Measurements from ENCODE around the gene GYS1.

Gene GYS1

DNA sequence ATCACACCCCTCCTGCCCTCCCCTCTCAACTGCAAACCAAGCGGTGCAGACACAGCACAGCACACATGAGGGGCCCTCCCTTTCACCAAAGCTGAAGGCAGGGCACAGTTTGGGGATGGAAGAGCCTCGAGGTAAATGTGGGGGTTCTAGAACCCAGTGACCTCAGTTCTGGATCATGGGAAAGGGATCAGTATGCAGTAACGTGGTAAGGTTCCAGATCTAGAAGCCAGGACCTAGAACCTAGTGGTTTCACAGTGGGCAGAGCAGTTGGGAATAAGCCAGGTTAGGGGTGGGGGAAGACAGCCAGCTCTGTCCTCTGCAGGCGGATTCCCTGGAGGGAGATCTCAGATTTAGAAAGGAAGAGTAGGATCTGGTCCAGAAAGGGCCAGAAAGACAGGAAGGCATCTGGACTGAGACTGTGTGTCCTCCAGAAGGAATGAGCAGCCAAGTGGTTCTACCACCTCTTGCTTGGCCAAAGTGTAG, 24.9 kb downstream of the GYS1 start:
- no peak for TF ChIP-seq CTCF (IDR thresholded peaks at IDR 0.05; ENCODE audit: low read depth, low read length)
- H3K27ac ChIP-seq: no peak overlapping the region

GRCh38 chr19:48967346-48968178, 25.5 kb downstream of the GYS1 start:
- Histone ChIP-seq H3K27ac (no peak overlapping the region), H3K27me3 (ENCODE audit: insufficient read depth, low read depth, severe bottlenecking) (no peaks in the 10 kb centered on the region), H3K36me3 (peaks cover 49% of the 10 kb centered on the region), H3K9me3 (ENCODE audit: severe bottlenecking) (peaks cover 4% of the 10 kb centered on the region), H3K4me3 (ENCODE audit: low read depth, low read length) (no peak overlapping the region)
- no peak for DNase-seq
- TF ChIP-seq CTCF (IDR thresholded peaks at IDR 0.05; ENCODE audit: low read depth, low read length): no peak

More for the DNA sequence above, 24.9 kb downstream of the GYS1 start:
- no peak overlapping the region for H3K4me3 ChIP-seq (ENCODE audit: low read depth, low read length)
- peaks cover 49% of the 10 kb centered on the region for H3K36me3 ChIP-seq
- peaks cover 4% of the 10 kb centered on the region for H3K9me3 ChIP-seq (ENCODE audit: severe bottlenecking)
- DNase-seq: no peak
- H3K27me3 ChIP-seq (ENCODE audit: insufficient read depth, low read depth, severe bottlenecking): no peaks in the 10 kb centered on the region

DNA sequence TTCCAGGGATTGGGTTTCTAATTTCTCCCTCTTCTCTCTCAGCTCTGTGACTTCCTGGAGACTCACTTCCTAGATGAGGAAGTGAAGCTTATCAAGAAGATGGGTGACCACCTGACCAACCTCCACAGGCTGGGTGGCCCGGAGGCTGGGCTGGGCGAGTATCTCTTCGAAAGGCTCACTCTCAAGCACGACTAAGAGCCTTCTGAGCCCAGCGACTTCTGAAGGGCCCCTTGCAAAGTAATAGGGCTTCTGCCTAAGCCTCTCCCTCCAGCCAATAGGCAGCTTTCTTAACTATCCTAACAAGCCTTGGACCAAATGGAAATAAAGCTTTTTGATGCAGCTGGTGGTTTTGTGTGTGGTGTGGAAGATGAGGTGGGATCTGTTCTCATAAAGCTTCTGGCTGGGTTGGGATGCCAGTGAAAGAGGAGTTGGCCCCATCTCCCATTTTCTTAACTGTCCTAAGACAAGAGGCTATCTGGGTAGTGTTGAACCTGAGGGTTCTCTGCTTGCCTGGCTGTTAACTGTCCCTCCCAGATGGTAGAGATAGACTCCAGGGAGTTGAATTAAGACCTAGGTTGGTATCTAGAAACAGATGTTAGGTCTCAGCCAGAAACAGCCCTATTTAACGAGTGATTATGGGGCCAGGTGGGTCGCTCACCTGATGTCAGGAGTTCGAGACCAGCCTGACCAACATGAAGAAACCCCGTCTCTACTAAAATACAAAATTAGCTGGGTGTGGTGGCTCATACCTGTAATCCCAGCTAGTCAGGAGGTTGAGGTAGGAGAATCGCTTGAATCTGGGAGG, 26.4 kb downstream of the GYS1 start:
- H3K4me3 ChIP-seq (ENCODE audit: low read depth, low read length): no peak overlapping the region; the same call in 1 of the 2 replicates

GRCh38 chr19:48965806-48966540, 27.1 kb downstream of the GYS1 start:
- TF ChIP-seq CTCF (IDR thresholded peaks at IDR 0.05; ENCODE audit: low read depth, low read length): no peak
- Histone ChIP-seq H3K27ac (peak overlapping the region; percentile 59), H3K4me3 (ENCODE audit: low read depth, low read length) (peak overlapping the region; percentile 90), H3K27me3 (ENCODE audit: insufficient read depth, low read depth, severe bottlenecking) (no peaks in the 10 kb centered on the region), H3K36me3 (peaks cover 52% of the 10 kb centered on the region), H3K9me3 (ENCODE audit: severe bottlenecking) (peaks cover 4% of the 10 kb centered on the region)
- DNase-seq: peak; percentile 88

More for the DNA sequence above, 26.4 kb downstream of the GYS1 start:
- DNase-seq: no peak
- peaks cover 4% of the 10 kb centered on the region for H3K9me3 ChIP-seq (ENCODE audit: severe bottlenecking)
- H3K36me3 ChIP-seq: peaks cover 49% of the 10 kb centered on the region
- no peak overlapping the region for H3K27ac ChIP-seq
- no peak for TF ChIP-seq CTCF (IDR thresholded peaks at IDR 0.05; ENCODE audit: low read depth, low read length)
- no peaks in the 10 kb centered on the region for H3K27me3 ChIP-seq (ENCODE audit: insufficient read depth, low read depth, severe bottlenecking)

DNA sequence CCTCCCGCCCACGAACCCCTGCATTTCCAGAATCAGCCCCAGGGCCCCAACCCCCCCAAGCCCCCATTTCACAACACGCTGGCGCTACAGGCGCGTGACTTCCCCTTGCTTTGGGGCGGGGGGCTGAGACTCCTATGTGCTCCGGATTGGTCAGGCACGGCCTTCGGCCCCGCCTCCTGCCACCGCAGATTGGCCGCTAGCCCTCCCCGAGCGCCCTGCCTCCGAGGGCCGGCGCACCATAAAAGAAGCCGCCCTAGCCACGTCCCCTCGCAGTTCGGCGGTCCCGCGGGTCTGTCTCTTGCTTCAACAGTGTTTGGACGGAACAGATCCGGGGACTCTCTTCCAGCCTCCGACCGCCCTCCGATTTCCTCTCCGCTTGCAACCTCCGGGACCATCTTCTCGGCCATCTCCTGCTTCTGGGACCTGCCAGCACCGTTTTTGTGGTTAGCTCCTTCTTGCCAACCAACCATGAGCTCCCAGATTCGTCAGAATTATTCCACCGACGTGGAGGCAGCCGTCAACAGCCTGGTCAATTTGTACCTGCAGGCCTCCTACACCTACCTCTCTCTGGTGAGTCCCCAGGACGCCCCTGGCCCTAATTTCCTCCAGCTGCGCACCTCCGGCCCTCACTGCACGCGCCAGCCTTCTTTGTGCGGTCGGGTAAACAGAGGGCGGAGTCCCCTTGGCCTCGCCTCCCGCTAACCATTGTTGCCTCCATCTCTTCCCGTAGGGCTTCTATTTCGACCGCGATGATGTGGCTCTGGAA, 27.9 kb downstream of the GYS1 start, which contains the start of gene FTL:
FTL (plus strand) TSS at position 270 of the 766 bp plus-strand sequence; CDS start at position 469, 199 bp downstream.
- Histone ChIP-seq H3K27me3 (ENCODE audit: insufficient read depth, low read depth, severe bottlenecking) (no peaks in the 10 kb centered on the region), H3K4me3 (ENCODE audit: low read depth, low read length) (peak within 1 kb of the TSS; percentile 90), H3K27ac (peak within 1 kb of the TSS; percentile 62), H3K9me3 (ENCODE audit: severe bottlenecking) (peaks cover 4% of the 10 kb centered on the region), H3K36me3 (peaks cover 51% of the 10 kb centered on the region)
- TF ChIP-seq CTCF (IDR thresholded peaks at IDR 0.05; ENCODE audit: low read depth, low read length): no peak
- peak; percentile 93 for DNase-seq

Data from WERI-Rb-1 (cell line).